ENCODE measurements around the gene HNRNPM. TPM values are rescaled to one million over a fixed set of nuclear protein-coding genes. Genes with fewer than 3 reads are reported as not detected.
"Not testable (repeated sequence)": the region's sequence is repeated elsewhere in the genome, so short reads cannot be mapped to it uniquely, and the experiment has no call there.

Gene HNRNPM
- total RNA-seq, 4 donors from 2014 or later: 42.5 to 74.6 (median 57.8) TPM

- no peak overlapping the region for H3K4me3 ChIP-seq
- in situ Hi-C loops (cut with MboI; ENCODE audit: low sequenced_read_pairs in 4 of 4): no loop called here
- intact Hi-C loops (cut with DNase I; ENCODE audit: low total_unique reads): no loop called here
- no peaks in the 10 kb centered on the region for H3K9me3 ChIP-seq
- TF ChIP-seq POLR2A (IDR thresholded peaks at IDR 0.05): no peak
- TF ChIP-seq, protein P1, sequence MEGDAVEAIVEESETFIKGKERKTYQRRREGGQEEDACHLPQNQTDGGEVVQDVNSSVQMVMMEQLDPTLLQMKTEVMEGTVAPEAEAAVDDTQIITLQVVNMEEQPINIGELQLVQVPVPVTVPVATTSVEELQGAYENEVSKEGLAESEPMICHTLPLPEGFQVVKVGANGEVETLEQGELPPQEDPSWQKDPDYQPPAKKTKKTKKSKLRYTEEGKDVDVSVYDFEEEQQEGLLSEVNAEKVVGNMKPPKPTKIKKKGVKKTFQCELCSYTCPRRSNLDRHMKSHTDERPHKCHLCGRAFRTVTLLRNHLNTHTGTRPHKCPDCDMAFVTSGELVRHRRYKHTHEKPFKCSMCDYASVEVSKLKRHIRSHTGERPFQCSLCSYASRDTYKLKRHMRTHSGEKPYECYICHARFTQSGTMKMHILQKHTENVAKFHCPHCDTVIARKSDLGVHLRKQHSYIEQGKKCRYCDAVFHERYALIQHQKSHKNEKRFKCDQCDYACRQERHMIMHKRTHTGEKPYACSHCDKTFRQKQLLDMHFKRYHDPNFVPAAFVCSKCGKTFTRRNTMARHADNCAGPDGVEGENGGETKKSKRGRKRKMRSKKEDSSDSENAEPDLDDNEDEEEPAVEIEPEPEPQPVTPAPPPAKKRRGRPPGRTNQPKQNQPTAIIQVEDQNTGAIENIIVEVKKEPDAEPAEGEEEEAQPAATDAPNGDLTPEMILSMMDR (IDR thresholded peaks at IDR 0.05 in 4 of 5, conservative IDR thresholded peaks at IDR 0.05 in 1 of 5): no peak
- peaks cover 13 to 16% of the 10 kb centered on the region in 2 donors for H3K4me1 ChIP-seq
- peaks cover 0 to 5% of the 10 kb centered on the region in 2 donors for H3K36me3 ChIP-seq
- ATAC-seq (no peak), DNase-seq (no peak)
- H3K27me3 ChIP-seq: no peaks in the 10 kb centered on the region
- no peak overlapping the region for H3K27ac ChIP-seq
These were observed 2.8 kb upstream of the HNRNPM start for GRCh38 chr19:8441725-8442544.

GRCh38 chr19:8444140-8444676 is 567 bp upstream of the HNRNPM start:
- H3K36me3 ChIP-seq; H3K9me3 ChIP-seq; in situ Hi-C loops (cut with MboI; ENCODE audit: low sequenced_read_pairs in 4 of 4); H3K27me3 ChIP-seq; DNase-seq; ATAC-seq: not testable (repeated sequence)
- intact Hi-C loops (cut with DNase I; ENCODE audit: low total_unique reads): loop anchor here (1.0 to 2.0 kb wide), 2 partner anchors 31 to 69 kb away; partner anchors contain the start of gene MARCHF2
- Histone ChIP-seq H3K27ac (peak overlapping the region; percentile 91 to 98 (median 97)), H3K4me1 (peaks cover 36 to 39% of the 10 kb centered on the region in 2 donors), H3K4me3 (peak overlapping the region; percentile 61 to 92 (median 88))

GRCh38 chr19:8445488-8446001 is 770 bp downstream of the HNRNPM start:
- TF ChIP-seq POLR2A (IDR thresholded peaks at IDR 0.05): no peak
- TF ChIP-seq, protein P1 (IDR thresholded peaks at IDR 0.05 in 4 of 5, conservative IDR thresholded peaks at IDR 0.05 in 1 of 5): no peak
- intact Hi-C loops (cut with DNase I; ENCODE audit: low total_unique reads) (loop anchor here (2.0 kb wide), 1 partner anchor 67 kb away; no protein-coding TSS in a partner anchor), in situ Hi-C loops (cut with MboI; ENCODE audit: low sequenced_read_pairs in 4 of 4) (no loop called here)
- Histone ChIP-seq H3K27me3 (no peaks in the 10 kb centered on the region), H3K4me3 (peak overlapping the region; percentile 86 to 92 (median 90)), H3K4me1 (peaks cover 44 to 48% of the 10 kb centered on the region in 2 donors), H3K36me3 (no peaks in the 10 kb centered on the region), H3K9me3 (no peaks in the 10 kb centered on the region), H3K27ac (peak overlapping the region; percentile 91 to 98 (median 97))
- ATAC-seq (peak; percentile 49 to 65), DNase-seq (peak; percentile 14 to 44)

DNA sequence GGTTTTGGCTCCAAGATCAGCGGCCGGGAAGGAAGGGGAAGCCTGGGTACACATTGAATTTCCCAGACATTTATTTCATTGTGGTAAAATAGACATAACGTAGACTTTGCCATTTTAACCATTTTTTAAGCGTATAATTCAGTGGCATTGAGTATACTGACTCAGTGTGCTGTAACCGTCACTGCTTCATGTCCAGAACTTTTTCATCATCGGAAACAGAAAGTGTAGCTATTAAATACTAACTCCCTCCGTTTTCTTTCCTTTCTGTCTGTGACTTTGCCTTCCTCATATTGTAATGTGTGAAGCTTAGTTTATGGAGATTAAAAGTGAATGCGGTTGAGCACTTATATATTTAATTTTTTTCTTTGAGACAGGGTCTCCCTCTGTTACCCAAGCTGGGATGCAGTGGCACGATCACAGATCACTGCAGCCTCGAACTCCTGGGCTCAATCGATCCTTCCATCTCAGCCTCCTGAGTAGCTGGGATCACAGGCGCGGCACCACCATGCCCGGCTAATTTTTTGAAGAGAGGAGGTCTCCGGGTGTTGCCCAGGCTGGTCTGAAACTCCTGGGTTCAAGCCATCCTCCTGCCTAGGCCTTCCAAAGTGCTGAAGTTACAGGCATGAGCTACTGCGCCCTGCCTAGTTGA is 1.4 kb downstream of the HNRNPM start:
- Histone ChIP-seq H3K36me3 (no peaks in the 10 kb centered on the region), H3K4me1 (peaks cover 48 to 54% of the 10 kb centered on the region in 2 donors), H3K27ac (peak overlapping the region; percentile 91 to 98 (median 97)), H3K4me3 (peak overlapping the region; percentile 86 to 92 (median 90)), H3K9me3 (no peaks in the 10 kb centered on the region), H3K27me3 (no peaks in the 10 kb centered on the region)
- in situ Hi-C loops (cut with MboI; ENCODE audit: low sequenced_read_pairs in 4 of 4): no loop called here
- TF ChIP-seq, protein P1 (IDR thresholded peaks at IDR 0.05 in 4 of 5, conservative IDR thresholded peaks at IDR 0.05 in 1 of 5): no peak
- TF ChIP-seq POLR2A (IDR thresholded peaks at IDR 0.05): no peak
- DNase-seq (no peak), ATAC-seq (no peak)
- intact Hi-C loops (cut with DNase I; ENCODE audit: low total_unique reads): no loop called here
